Keratinocyte (primary cell): Measurements from ENCODE around the gene WWC2. TPM values are rescaled to one million over a fixed set of nuclear protein-coding genes. Genes with fewer than 3 reads are reported as not detected.

Experiments used
- DNase-seq: peaks from one replicate; pipeline ENCODE4 v3.0.0-alpha.2; 2011; ENCODE audit warnings: low read depth, missing footprints, low spot score
- FAIRE-seq: peaks from 2 replicates; lab custom pipeline; 2011; peaks lifted over from hg19 to GRCh38; lab: Jason Lieb, UNC
- H2AFZ ChIP-seq: 2 replicates; pipeline ENCODE4 v1.6.0; 2012; ENCODE audit warnings: low read length, control low read depth, inconsistent platforms; ENCODE audit not compliant: control insufficient read depth
- H3K27ac ChIP-seq: 2 replicates; pipeline ENCODE4 v1.5.1; 2011; ENCODE audit warnings: low read length; ENCODE audit not compliant: control insufficient read depth, insufficient read depth
- H3K27me3 ChIP-seq: 3 replicates; pipeline ENCODE4 v1.6.0; 2011; ENCODE audit warnings: low read length; ENCODE audit not compliant: control insufficient read depth, insufficient read depth; ENCODE audit errors: extremely low read depth
- H3K36me3 ChIP-seq, 2 experiments: 2 replicates in 1 of 2; 3 replicates in 1 of 2; pipeline ENCODE4 v1.5.1; 2011; ENCODE audit warnings: low read length in 2 of 2, mild to moderate bottlenecking in 1 of 2; ENCODE audit not compliant: control insufficient read depth in 2 of 2, insufficient read depth in 2 of 2; ENCODE audit errors: extremely low read depth in 1 of 2
- H3K4me1 ChIP-seq: 3 replicates; pipeline ENCODE4 v1.5.1; 2011; ENCODE audit warnings: low read length; ENCODE audit not compliant: control insufficient read depth, insufficient read depth; ENCODE audit errors: extremely low read depth
- H3K4me2 ChIP-seq: 3 replicates; pipeline ENCODE4 v1.6.0; 2011; ENCODE audit warnings: low read depth, low read length; ENCODE audit not compliant: control insufficient read depth, insufficient read depth; ENCODE audit errors: extremely low read depth
- H3K4me3 ChIP-seq, 3 experiments: fragments of 200-600 bp in 1 of 3; sonication (generic) in 1 of 3; 2 replicates in 2 of 3; 3 replicates in 1 of 3; pipeline ENCODE4 v1.5.1; 2011 to 2016; ENCODE audit warnings: low read length in 3 of 3, mild to moderate bottlenecking in 3 of 3, control low read depth in 2 of 3, inconsistent platforms in 1 of 3, low read depth in 1 of 3, mixed read lengths in 1 of 3, mixed run types in 1 of 3, moderate library complexity in 1 of 3; ENCODE audit not compliant: control insufficient read depth in 2 of 3, insufficient read depth in 2 of 3; ENCODE audit errors: extremely low read depth in 1 of 3
- H3K79me2 ChIP-seq: 2 replicates; pipeline ENCODE4 v1.6.0; 2012; ENCODE audit warnings: low read length; ENCODE audit not compliant: control insufficient read depth, insufficient read depth
- H3K9ac ChIP-seq: 3 replicates; pipeline ENCODE4 v1.6.0; 2011; ENCODE audit warnings: low read length; ENCODE audit not compliant: control insufficient read depth, insufficient read depth; ENCODE audit errors: extremely low read depth
- H3K9me1 ChIP-seq: 3 replicates; pipeline ENCODE4 v1.6.0; 2011; ENCODE audit warnings: low read length; ENCODE audit not compliant: control insufficient read depth, insufficient read depth; ENCODE audit errors: extremely low read depth
- H3K9me3 ChIP-seq: 2 replicates; pipeline ENCODE4 v1.5.1; 2012; ENCODE audit warnings: low read depth, low read length; ENCODE audit not compliant: control insufficient read depth
- H4K20me1 ChIP-seq: 3 replicates; pipeline ENCODE4 v1.6.0; 2011; ENCODE audit warnings: low read length; ENCODE audit not compliant: control insufficient read depth, insufficient read depth; ENCODE audit errors: extremely low read depth
- EZH2 ChIP-seq: IDR thresholded peaks from one replicate; pipeline ENCODE4 v1.6.1; 2012; ENCODE audit warnings: inconsistent platforms, mild to moderate bottlenecking, low read length, moderate library complexity
- dilution Hi-C: fragments of 300-500 bp; cut with MboI; formaldehyde crosslinking; loops from one replicate; pipeline ENCODE4 v1.7.0; 2020; ENCODE audit warnings: low sequenced_read_pairs; ENCODE audit not compliant: extremely low pct_ligation_motif_present
- polyA plus RNA-seq, 5 experiments: library from polyadenylated mRNA; depleted of rRNA in 3 of 5; stranded (reverse) in 3 of 5; stranded (forward) in 1 of 5; unstranded in 1 of 5; fragments of >200 nt; gene quantifications; 1 replicate in 1 of 5; 2 replicates in 3 of 5; 3 replicates in 1 of 5; pipeline versions ENCODE4 v1.2.1 to v1.2.3, GENCODE V29; 2011 to 2012; ENCODE audit warnings: missing spikeins in 2 of 5, low read depth in 1 of 5, low replicate concordance in 1 of 5
- TF ChIP-seq, protein P1 (sequence below), 3 experiments: IDR thresholded peaks in 1 of 3; conservative IDR thresholded peaks in 1 of 3; optimal IDR thresholded peaks in 1 of 3; 2 replicates in 2 of 3; 3 replicates in 1 of 3; pipeline versions ENCODE3 to v1.5.1; 2011; ENCODE audit warnings: low read length in 3 of 3, mild to moderate bottlenecking in 3 of 3, moderate library complexity in 2 of 3, control low read depth in 1 of 3, inconsistent platforms in 1 of 3; ENCODE audit not compliant: insufficient read depth in 2 of 3; ENCODE audit errors: extremely low read depth in 1 of 3

Gene WWC2
- polyA plus RNA-seq, 1 donor (not counting 4 experiments of a cell fraction or from before 2014, with no cell fraction given): 15.4 TPM

DNA sequence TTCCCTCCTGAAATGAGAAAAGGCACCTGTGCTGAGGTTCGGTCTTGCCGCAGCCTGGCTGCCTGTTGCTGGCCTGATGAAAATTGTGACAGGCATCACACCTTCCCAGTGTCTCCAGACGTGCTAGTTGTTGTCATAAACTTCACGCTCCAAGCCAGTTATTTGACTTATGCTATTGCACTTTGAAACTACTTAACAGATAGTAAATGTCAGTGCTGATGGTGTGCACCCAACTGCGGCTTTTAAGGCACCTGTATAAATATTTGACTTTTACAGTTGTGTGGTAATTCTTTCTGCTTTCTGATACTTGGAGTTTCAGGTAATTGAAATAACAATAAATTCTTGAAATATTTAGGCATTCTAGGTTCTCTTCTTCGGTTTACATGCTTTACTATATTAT lies 1.8 kb downstream of the WWC2 start:
- Histone ChIP-seq H3K27ac (peak overlapping the region; percentile 81), H4K20me1 (peaks cover 5% of the 10 kb centered on the region), H3K9ac (peak overlapping the region; percentile 84), H2AFZ (no peak overlapping the region), H3K79me2 (peaks cover 65% of the 10 kb centered on the region), H3K27me3 (no peaks in the 10 kb centered on the region), H3K9me3 (no peaks in the 10 kb centered on the region), H3K36me3 (no peaks in the 10 kb centered on the region), H3K4me2 (peak overlapping the region; percentile 91), H3K9me1 (peaks cover 4% of the 10 kb centered on the region), H3K4me3 (peak overlapping the region; percentile 83 to 98 (median 93)), H3K4me1 (peaks cover 10% of the 10 kb centered on the region)
- dilution Hi-C loops: no loop called here
- TF ChIP-seq EZH2: no peak
- TF ChIP-seq, protein P1, sequence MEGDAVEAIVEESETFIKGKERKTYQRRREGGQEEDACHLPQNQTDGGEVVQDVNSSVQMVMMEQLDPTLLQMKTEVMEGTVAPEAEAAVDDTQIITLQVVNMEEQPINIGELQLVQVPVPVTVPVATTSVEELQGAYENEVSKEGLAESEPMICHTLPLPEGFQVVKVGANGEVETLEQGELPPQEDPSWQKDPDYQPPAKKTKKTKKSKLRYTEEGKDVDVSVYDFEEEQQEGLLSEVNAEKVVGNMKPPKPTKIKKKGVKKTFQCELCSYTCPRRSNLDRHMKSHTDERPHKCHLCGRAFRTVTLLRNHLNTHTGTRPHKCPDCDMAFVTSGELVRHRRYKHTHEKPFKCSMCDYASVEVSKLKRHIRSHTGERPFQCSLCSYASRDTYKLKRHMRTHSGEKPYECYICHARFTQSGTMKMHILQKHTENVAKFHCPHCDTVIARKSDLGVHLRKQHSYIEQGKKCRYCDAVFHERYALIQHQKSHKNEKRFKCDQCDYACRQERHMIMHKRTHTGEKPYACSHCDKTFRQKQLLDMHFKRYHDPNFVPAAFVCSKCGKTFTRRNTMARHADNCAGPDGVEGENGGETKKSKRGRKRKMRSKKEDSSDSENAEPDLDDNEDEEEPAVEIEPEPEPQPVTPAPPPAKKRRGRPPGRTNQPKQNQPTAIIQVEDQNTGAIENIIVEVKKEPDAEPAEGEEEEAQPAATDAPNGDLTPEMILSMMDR (optimal IDR thresholded peaks at IDR 0.05 in 1 of 3, IDR thresholded peaks at IDR 0.05 in 1 of 3, conservative IDR thresholded peaks at IDR 0.05 in 1 of 3; ENCODE audit: extremely low read depth in 1 of 3, insufficient read depth in 2 of 3, low read length in 3 of 3): no peak
- FAIRE-seq (peak; percentile 23), DNase-seq (no peak)

DNA sequence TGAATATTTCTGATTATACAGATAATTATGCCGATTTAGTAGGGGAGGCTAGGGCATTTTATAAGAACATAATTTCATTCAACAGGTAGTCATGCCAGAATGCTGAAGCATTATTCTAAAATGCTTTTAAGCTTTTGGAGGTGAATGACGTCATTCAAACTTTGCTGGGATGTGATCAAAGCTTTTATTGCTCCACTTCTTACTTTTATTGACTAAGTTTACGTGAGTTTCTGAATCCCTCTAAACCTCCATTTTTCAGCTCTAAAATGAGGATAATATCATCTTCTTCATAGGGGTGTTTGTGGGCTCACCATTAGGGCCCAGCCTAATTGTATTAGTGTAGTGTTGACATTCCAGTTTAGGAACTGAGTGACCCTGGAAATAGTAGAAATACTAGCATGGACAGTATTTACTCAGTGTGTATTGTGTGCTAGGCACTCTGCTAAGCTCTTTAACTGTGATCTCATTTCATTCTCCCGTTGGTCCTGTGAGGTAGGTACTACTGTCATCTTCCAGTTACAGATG lies 3.0 kb downstream of the WWC2 start:
- Histone ChIP-seq H3K9me1 (peaks cover 4% of the 10 kb centered on the region), H3K9me3 (no peaks in the 10 kb centered on the region), H2AFZ (no peak overlapping the region), H3K4me3 (no peak overlapping the region), H3K79me2 (peaks cover 75% of the 10 kb centered on the region), H3K4me2 (peak overlapping the region; percentile 91), H4K20me1 (peaks cover 5% of the 10 kb centered on the region), H3K27ac (no peak overlapping the region), H3K27me3 (no peaks in the 10 kb centered on the region), H3K36me3 (no peaks in the 10 kb centered on the region), H3K9ac (no peak overlapping the region), H3K4me1 (peaks cover 10% of the 10 kb centered on the region)
- no peak for FAIRE-seq
- DNase-seq: no peak
- dilution Hi-C loops: no loop called here
- TF ChIP-seq, protein P1 (optimal IDR thresholded peaks at IDR 0.05 in 1 of 3, IDR thresholded peaks at IDR 0.05 in 1 of 3, conservative IDR thresholded peaks at IDR 0.05 in 1 of 3; ENCODE audit: extremely low read depth in 1 of 3, insufficient read depth in 2 of 3, low read length in 3 of 3): no peak
- TF ChIP-seq EZH2: no peak
